ENCODE data around the gene MRPL48. TPM values are rescaled to one million over a fixed set of nuclear protein-coding genes. Genes with fewer than 3 reads are reported as not detected.
"Not testable (repeated sequence)": the region's sequence is repeated elsewhere in the genome, so short reads cannot be mapped to it uniquely, and the experiment has no call there.

Gene MRPL48
- total RNA-seq, 1 experiment from 2014 or later = 98.2 TPM

- DNase-seq (ENCODE audit: low read depth) = peak; percentile 99
Observed at GRCh38 chr11:73779084-73779902, 8.4 kb upstream of the MRPL48 start.

GRCh38 chr11:73781303-73781702 lies 6.4 kb upstream of the MRPL48 start:
- DNase-seq (ENCODE audit: low read depth) = no peak

- DNase-seq (ENCODE audit: low read depth) = no peak
Observed at GRCh38 chr11:73783483-73784020, 4.1 kb upstream of the MRPL48 start.

- no peak for DNase-seq (ENCODE audit: low read depth)
Observed at GRCh38 chr11:73784080-73784634, 3.5 kb upstream of the MRPL48 start.

- DNase-seq (ENCODE audit: low read depth) = no peak
Observed at GRCh38 chr11:73784734-73785133, 2.9 kb upstream of the MRPL48 start.

- not testable (repeated sequence) for DNase-seq (ENCODE audit: low read depth)
Observed at GRCh38 chr11:73785467-73785866, 2.2 kb upstream of the MRPL48 start.

- no peak for DNase-seq (ENCODE audit: low read depth)
Observed at GRCh38 chr11:73787051-73787642, 527 bp upstream of the MRPL48 start.

GRCh38 chr11:73789279-73789670 lies 1.6 kb downstream of the MRPL48 start:
- DNase-seq (ENCODE audit: low read depth) = no peak

- DNase-seq (ENCODE audit: low read depth) = no peak
Observed at GRCh38 chr11:73792584-73792983, 4.9 kb downstream of the MRPL48 start.

GRCh38 chr11:73795925-73796632 lies 8.4 kb downstream of the MRPL48 start:
- DNase-seq (ENCODE audit: low read depth) = no peak

- DNase-seq (ENCODE audit: low read depth) = no peak
Observed at GRCh38 chr11:73797457-73797856, 9.8 kb downstream of the MRPL48 start.

- no peak for DNase-seq (ENCODE audit: low read depth)
Observed at GRCh38 chr11:73800276-73800806, 12.7 kb downstream of the MRPL48 start.

- no peak for DNase-seq (ENCODE audit: low read depth)
Observed at GRCh38 chr11:73801136-73801535, 13.5 kb downstream of the MRPL48 start.

GRCh38 chr11:73804712-73805111 lies 17.0 kb downstream of the MRPL48 start:
- no peak for DNase-seq (ENCODE audit: low read depth)

GRCh38 chr11:73808052-73808451 lies 20.4 kb downstream of the MRPL48 start:
- no peak for DNase-seq (ENCODE audit: low read depth)

GRCh38 chr11:73810637-73811036 lies 23.0 kb downstream of the MRPL48 start:
- DNase-seq (ENCODE audit: low read depth) = no peak

- DNase-seq (ENCODE audit: low read depth) = no peak
Observed at GRCh38 chr11:73812234-73812633, 24.6 kb downstream of the MRPL48 start.

- DNase-seq (ENCODE audit: low read depth) = no peak
Observed at GRCh38 chr11:73814812-73815211, 27.1 kb downstream of the MRPL48 start.

- DNase-seq (ENCODE audit: low read depth) = no peak
Observed at GRCh38 chr11:73818846-73819245, 31.2 kb downstream of the MRPL48 start.

GRCh38 chr11:73830261-73830660 lies 42.6 kb downstream of the MRPL48 start:
- no peak for DNase-seq (ENCODE audit: low read depth)

GRCh38 chr11:73833067-73833466 lies 45.4 kb downstream of the MRPL48 start:
- no peak for DNase-seq (ENCODE audit: low read depth)

All from RPMI7951 (cell line).